GM19467 (cell line): Measurements from ENCODE around the gene EIF2AK3.
"Not testable (repeated sequence)": the region's sequence is repeated elsewhere in the genome, so short reads cannot be mapped to it uniquely, and the experiment has no call there.

ENCODE experiments used
- ATAC-seq: cut with Tn5 transposase; IDR thresholded peaks from one replicate; pipeline ENCODE4 v1.9.1; 2021; ENCODE audit warnings: mild to moderate bottlenecking, moderate library complexity; ENCODE audit not compliant: unreplicated experiment

The EIF2AK3 gene

DNA sequence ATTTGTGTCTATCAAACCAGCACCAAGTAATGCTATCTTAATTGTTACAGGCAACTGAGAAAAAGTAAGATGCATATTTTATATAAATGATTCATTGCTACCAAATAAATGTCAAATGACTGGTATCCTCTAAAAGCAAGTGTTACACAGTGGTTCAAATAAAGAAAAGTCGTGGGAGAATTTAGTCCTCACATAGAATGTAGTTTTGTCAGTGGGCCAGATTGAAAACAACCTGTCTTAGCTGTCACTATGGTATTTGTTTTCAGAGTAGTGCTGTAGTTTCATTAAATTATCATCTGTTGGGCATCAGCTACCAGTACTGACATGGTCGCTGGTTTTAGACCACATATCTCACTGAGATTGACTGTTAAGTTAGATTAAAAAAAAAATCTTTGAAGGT is 10.2 kb upstream of the EIF2AK3 start:
- ATAC-seq, result no peak

DNA sequence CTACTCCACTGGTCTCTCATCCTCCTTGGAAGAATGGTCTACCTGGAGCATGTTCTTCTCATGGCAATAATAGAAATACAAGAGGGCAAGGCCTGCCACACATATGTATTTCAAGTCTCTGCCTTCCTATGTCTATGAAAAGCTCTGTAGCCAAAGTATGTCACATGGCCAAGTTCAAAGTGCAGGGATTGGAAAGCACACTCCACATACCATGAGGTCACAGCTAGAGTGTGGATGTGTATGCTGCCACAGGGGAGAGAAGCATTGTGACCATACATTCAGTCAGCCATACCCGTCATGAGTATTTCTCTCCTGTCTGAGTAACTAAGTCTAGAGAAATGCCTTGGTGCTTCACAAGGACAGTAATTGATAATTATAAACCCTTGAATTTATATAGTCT is 8.8 kb upstream of the EIF2AK3 start:
- ATAC-seq, result no peak

DNA sequence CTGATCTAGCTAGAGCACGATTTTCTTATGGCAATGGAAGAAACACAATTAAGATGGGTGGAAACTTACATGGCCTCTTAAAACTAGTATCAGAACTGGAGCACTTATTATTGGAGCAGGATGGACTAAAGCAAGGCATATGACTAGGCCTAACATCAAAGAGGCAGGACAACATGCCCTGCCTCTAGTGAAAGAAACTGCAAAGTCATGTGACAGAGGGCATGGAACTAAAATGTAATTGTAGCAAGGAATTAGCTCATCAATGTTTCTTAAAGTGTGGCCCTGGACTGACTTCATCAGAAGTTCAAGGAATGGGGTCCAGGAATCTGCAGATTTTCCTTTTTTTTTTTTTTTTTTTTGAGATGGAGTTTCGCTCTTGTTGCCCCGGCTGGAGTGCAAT is 5.3 kb upstream of the EIF2AK3 start:
- ATAC-seq, result no peak

DNA sequence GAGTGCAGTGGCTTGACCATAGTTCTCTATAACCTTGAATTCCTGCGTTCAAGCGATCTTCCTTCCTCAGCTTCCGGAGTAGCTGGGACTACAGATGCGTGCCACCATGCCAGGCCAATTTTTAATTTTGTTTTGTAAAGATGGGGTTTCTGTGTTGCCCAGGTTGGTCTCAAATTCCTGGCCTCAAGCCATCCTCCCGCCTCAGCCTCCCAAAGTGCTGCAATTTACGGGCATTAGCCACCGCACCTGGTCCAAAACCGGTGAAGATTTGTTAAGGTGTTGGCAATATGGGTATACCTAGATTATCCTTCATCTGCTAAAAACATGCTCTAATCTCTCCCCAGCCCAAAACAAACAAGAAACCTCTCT is 1.3 kb upstream of the EIF2AK3 start:
- ATAC-seq, result no peak

DNA sequence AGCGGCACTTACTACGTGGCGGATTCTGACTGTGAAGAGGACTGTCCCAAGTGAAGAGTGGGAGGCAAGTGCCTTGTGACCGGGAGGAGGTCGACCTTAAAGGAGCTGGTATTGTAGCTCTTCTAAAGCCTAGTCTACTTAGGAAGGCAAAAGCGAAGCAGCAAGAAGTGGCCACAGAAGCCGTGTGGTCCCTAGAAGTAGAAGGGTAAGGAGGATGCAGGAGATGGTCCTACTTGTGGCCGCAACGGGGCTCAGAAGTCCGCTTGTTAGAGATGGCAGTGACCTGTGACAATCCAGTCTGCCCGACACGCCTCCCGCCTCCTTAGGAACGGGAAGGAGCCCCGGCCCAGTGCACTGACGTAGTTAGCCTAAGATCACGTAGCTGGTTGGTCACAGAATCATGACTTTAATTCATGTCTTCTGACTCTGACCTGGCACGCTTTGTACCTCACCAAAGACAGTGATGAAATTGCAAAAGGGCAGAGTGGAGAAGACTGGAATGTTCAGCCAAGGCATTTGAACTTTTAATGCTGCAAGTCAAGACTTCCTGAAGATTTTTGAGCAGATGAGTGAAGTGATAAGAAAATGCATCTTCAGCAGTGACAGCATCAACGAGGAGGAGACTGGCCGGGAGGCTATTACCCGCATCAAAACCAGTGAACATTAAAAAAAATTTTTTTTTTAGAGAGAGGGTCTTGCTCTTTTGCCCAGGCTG is 749 bp upstream of the EIF2AK3 start:
- peak; percentile 31 for ATAC-seq

DNA sequence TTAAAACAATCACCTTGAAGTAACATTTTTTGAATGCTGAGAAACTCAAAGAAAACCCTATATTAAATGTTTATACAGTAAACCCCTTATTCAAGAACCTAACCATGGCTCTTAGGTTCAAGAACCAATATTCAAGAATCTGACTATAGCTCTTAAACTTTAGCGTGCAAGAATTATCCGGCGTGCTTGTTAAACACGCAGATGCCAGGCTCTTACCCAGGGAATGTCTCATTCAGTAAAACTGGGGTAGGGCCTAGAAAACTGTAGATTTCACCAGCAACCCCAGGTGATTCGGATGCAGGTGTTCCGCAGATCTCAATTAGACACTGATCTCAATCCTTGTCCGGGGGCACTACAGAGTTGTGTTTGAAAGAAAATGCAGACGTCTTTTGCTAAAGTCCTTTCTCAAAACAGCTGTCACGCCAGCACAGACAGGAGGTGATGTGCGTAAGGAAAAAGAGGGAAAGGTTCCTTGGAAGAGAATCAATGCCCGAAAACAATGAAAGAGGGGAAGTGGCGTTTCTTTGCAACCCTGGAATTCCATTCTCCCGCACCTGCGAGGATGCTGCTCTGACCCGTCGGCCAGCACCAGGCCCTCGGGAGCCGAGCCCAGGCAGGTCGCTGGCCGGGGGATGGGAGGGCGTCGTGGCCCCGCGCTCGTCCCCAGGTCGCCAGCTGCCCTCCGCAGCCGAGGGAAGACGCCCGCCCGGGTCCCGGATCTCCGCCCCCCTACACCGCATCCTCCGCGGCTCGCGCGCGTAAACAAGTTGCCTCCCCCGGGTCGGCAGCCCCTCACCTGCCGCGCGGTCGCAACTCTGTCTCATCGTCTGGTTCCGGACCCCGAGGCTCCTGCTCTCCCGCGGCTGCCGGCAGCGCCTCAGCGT is 851 bp downstream of the EIF2AK3 start:
- ATAC-seq, result no peak

DNA sequence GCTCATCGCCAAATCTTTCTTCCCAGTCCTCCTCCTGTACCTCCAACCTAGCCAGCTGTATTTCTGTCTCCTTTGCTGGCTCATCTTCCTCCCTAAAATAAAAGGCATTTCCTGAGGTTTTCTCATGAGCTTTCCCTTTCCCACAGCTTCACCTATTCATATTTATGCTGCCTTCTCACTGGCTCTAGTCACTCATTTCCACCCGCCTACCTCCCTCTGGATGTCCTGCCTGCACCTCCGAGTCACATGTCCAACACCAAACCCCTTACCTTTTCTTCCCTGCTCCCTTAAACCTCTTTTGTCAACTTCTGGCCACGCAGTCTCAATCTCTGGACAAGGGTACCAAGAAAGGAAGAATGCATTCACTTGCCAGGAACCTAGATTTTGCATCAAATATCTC is 2.8 kb downstream of the EIF2AK3 start:
- no peak for ATAC-seq

DNA sequence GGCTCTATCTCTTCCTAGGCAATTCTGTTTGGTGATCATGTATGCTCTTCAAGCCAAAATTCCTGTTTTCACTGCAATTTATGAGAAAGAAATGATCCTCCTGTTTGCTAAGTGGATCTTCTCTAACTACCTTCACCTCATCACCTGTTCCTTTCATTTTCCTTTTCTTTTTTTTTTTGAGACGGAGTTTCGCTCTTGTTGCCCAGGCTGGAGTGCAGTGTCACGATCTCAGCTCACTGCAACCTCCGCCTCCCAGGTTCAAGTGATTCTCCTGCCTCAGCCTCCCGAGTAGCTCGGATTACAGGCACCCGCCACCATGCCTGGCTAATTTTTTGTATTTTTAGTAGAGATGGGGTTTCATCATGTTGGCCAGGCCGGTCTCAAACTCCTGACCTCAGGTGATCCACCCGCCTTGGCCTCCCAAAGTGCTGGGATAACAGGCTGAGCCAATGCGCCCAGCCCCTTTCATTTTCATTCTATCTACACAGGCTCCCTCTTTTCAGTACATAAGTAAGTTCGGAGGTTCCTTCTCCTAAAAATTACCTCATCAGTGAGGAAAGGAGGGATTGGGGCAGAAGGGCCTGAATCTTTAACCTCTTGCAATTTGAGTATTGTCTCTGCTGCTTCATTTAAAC is 3.3 kb downstream of the EIF2AK3 start:
- not testable (repeated sequence) for ATAC-seq

DNA sequence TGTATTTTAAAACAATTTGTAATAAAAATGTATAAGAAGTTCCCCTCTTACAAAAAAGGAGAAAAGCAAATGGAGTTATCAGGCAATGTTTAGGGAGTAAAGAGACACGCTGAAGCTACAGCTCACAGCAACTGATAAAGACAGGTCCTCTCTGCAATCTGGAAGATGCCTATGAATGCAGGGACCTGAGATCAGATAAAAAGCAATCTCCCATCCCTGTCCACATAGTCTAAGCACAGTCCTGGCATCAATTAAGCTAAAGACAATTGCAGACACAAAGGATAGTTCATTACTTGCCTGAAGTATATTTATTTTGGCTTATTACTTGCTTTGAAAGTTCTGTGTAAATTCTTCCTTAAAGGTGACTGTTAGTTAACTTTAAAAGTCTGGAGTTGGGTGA is 5.0 kb downstream of the EIF2AK3 start:
- ATAC-seq, result no peak

DNA sequence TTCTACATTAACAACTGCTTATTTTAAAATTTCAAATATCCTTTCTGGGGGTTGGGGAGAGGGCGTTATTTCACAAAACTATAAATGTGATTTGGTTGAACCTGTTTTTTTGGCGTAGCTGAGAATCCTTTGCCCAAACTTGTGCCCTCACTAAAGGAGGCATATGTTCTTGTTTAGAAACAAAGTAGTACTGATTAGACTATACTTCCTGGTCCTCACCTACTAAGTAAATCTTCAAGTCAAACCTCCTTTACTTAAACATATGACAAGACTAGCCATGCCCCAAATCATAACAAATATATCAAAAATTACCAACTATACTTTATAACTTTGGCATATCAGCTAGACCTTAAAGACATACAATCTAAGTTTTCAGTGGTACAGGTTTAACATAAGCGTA is 5.8 kb downstream of the EIF2AK3 start:
- no peak for ATAC-seq

DNA sequence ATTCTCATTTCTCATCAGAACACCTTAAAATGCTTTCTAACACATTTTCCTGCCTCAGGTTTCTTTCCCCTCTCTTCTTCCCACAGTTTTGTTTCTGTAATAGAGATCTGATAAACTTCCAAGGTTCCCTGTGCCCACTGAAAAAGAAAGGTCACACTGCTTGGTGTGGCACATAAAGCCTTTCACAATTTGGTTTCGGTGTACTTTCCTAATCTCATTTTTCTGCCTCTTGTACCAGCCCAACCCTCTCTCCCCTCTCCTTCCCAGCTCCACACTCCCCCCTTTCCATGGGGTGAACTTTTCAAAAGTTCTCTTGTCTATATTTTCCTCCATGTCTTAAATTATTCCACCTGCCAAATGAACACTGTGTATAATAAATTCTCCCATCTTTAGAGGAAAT is 7.2 kb downstream of the EIF2AK3 start:
- no peak for ATAC-seq

DNA sequence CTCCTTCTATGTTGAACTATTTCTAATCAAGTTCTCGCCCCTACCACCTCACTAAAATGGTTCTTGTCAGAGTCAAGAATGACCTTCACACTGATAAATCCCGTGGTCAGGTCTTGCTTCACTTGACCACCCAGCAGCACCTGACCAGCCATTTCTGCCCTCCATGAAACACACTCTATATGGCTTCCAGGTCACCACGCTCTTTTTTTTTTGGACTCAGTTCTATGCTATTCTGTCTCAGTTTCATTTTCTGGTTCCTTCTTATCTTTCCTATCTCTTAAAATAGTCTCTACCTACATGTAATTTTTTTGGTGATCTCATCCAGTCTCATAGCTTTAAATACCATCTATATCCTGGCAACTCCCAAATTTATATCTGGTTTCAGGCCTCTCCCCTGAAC is 11.4 kb downstream of the EIF2AK3 start:
- peak; percentile 45 for ATAC-seq

DNA sequence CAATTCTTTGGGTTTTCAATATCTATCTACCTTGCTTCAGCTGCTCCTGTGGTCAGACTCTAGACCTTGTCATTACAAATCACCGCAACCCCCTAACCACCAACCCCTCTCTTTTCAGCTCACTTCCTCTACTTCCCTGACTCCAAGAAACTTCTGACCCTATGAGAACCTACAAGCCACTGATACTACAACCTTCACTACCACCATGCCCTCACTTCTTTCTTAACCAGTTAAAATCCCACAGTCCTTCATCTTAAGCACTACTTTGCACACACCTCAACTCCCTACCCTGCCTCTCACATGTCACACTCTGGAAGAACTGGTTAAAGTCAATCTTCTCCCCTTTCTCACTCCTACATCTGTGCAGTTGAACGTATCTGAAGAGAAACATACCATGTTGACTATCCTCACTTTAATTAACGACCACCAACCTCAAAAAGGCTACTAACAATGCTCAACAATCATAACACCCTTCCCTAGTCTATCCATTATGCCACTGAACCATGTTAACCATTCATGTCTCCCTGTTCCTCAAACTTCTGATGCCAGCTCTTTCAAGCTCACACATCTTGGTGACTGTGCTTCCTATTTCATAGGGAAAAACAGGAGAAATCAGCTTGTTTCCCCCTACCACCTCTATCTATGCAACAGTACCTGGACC is 12.6 kb downstream of the EIF2AK3 start:
- peak; percentile 69 for ATAC-seq

DNA sequence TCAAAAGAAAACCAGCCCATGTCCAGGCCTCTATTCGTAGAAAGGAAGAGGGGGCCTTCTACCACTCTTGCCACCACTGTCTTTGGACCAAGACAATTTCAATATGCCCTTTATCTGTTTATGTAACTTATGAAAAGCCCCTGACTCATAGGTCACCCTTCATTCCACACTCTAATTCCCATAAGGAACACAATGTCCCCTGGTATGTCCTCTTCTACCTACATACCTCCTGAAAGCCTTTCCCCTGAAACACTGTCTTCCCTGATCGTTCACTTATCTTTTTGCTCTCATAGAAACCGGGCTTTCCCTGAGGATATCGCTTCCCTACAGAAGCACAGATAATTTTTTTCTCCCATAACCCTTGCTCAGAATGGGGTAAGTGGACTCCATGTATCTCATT is 13.3 kb downstream of the EIF2AK3 start:
- ATAC-seq, result no peak

DNA sequence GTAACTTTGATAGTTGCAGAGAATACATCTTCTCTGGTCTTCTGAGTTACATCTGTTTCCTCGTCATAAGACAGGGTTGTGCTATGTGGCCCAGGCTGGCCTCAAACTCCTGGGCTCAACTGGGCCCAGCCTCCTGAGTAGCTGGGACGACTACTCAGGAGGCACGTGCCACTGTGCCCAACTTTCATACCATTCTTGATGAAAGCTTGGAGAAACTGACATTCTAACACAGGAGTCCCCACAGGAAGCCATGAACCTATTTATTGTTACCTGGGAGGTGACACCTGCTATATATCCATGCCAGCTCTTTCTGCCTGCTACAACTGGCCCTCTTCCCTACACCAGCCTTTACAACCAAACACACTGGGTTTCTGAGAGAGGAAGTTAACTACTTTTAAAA is 19.1 kb downstream of the EIF2AK3 start:
- ATAC-seq, result no peak

DNA sequence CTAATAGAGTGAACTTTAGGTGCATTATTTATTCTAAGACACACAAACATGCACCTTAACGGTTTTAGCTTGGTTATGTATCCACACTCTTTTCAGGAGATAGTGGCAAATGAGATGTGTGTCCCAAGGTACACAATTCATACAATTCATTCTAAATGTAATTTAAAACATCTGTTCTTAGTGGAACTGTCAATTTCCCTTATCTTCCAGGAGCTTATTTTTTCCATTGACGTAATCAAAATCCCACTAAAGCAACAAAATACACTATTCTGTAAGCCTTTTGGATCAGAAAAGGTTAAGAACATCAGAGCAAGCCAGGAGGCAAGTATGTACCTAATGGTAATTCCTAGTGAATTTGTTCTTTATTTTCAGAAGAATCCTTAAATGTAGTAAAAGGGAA is 19.8 kb downstream of the EIF2AK3 start:
- ATAC-seq, result no peak

DNA sequence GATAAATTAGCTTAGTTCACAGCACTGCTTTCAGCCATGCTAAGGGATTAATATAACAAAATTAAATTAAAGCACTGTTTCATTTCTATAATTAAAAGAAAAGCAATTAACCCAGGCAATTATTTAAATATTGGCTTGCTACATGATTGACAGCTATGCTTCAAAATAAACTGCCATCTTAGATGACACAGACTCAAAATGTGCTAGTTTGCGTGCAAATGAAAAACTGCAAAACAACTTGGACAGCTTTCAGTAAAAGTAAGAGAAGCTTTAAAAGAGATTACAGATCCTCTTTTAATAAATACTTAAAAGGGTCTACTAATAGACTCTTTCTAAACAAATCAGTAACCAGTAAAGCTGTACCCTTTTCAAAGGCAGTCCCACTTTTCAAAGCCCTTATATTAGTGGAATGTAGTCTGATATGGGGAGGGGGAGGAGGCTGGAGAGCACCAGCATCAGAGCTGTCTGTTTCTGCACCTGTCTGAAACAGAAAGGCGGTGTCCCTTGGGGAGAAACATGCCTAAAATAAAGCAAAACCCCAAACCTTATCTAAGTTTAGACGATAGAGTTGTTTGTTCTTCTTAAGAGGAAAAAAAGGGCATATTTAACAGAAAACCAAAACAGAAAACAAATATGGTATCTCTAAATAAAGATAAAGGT is 20.8 kb downstream of the EIF2AK3 start:
- ATAC-seq, result peak; percentile 85

DNA sequence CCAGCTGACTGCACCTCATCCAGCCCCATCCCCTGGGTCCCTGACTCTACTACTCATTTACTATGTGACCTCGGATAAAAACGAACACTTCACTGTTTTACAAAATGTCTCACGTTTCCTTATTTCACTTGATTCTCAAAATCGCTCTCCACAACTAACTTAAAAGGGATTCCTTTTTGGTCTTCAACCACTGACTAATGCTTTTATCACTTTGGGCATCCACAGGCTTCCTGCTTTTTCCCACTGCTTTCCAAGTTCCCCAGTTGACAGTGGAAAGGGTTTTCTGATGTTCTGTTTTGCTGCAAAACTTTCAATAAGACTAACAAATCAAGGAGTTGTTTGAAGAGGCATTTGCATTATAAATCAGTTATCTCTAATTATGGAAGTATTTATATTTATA is 24.1 kb downstream of the EIF2AK3 start:
- no peak for ATAC-seq

DNA sequence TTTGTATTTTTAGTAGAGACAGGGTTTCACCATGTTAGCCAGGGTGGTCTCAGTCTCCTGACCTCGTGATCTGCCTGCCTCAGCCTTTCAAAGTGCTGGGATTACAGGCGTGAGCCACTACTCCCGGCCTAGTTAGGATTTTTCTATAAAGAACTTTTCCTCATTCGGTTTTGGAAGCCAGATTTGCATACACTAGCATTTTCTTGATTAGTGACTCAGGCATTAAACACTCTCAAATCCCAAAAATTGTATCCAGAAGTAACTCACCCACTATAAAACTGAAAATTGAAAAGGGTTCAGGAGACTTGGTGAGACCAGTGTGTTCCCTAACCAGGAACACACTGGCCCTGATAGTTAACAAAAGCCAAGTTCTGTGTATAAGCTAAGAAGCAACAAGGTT is 25.2 kb downstream of the EIF2AK3 start:
- no peak for ATAC-seq

DNA sequence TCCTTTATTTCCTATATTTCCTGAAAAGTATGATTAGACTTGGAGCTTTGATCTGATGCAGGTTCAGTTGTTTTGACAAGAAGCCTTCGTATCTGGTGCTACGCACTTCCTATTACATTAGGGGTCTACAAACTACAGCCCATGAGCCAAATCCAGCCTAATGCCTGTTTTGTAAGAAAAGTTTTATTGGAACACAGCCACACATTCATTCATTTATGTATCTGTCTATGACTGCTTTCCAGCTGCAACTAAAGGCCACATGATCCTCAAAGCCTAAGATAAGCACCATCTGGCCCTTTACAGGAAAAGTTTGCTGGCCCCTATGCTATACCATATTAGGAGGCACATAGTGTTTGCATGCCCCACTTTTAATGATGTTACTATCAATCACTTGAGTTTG is 26.0 kb downstream of the EIF2AK3 start:
- no peak for ATAC-seq

DNA sequence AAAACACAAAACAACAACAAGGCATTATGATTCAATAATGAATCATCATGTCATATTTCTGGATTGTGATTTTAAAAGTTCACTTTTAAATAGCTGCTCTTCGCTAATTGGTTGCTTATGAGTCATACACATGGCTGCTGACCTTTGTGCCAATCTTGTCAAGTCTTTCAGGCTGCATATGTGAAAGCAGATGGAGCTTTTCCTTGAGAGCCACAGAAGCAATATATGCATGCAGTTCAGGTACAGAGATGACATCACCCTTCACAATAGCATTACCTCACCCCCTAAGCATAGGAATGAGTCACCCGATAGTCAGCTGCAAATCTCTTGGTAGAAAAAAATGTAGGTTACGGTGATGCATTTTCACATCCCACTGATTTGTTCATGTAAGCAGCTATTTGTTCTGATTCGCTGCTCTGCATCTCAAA is 27.2 kb downstream of the EIF2AK3 start:
- ATAC-seq, result peak; percentile 99
